ENCODE measurements around the gene FOXD4. TPM values are rescaled to one million over a fixed set of nuclear protein-coding genes. Genes with fewer than 3 reads are reported as not detected.
"Not testable (repeated sequence)": the region's sequence is repeated elsewhere in the genome, so short reads cannot be mapped to it uniquely, and the experiment has no call there.

The FOXD4 gene
- total and polyA plus RNA-seq, 2 donors (not counting 3 experiments of a cell fraction or from before 2014, with no cell fraction given), result 0.07 to 0.35 TPM

DNA sequence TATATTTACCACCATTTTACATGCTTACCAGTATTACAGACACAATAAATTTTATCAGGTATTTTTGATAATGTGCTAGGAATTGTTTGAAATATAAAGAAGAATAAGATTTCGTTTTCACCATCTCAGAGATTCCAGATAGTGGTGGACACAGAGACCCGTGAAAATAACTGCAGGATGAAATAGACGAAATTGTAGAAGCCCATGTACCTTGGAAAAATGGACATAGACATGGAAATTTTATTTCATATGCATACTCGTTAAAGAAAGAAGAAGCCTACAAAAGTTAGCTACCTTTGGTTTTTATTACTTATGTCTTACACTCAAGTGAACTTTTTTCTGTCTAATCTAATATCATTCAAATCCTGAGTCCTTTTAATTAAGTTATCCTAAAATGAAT lies 7.5 kb downstream of the FOXD4 start:
- H3K27ac ChIP-seq (ENCODE audit: insufficient read depth, low read depth, low read length); H3K9ac ChIP-seq (replicated peaks; ENCODE audit: extremely low read depth, insufficient read depth, low read length); H3K4me1 ChIP-seq (ENCODE audit: control insufficient read depth, extremely low read depth, insufficient read depth, low read length); H3K79me2 ChIP-seq (ENCODE audit: control insufficient read depth, insufficient read depth, low read length); dilution Hi-C loops (cut with MboI; ENCODE audit: extremely low pct_ligation_motif_present, low sequenced_read_pairs); DNase-seq (ENCODE audit: low read depth, low spot score); H3K4me3 ChIP-seq (replicated peaks in 1 of 3; ENCODE audit: insufficient read depth in 1 of 3, low read depth in 1 of 3, low read length in 3 of 3); intact Hi-C loops (cut with micrococcal nuclease); H3K36me3 ChIP-seq (ENCODE audit: control insufficient read depth in 2 of 2, extremely low read depth in 1 of 2, insufficient read depth in 2 of 2, low read length in 2 of 2); H2AFZ ChIP-seq (ENCODE audit: low read depth, low read length); CTCF ChIA-PET; POLR2A ChIA-PET; BruUV-seq (replicated peaks); H3K4me2 ChIP-seq (ENCODE audit: insufficient read depth, low read length); H3K9me3 ChIP-seq (replicated peaks; ENCODE audit: control insufficient read depth, insufficient read depth, low read length); H3K9me1 ChIP-seq (replicated peaks; ENCODE audit: control insufficient read depth, extremely low read depth, insufficient read depth, low read length); FAIRE-seq; H4K20me1 ChIP-seq (replicated peaks; ENCODE audit: control insufficient read depth, extremely low read depth, insufficient read depth, low read length): not testable (repeated sequence)
- H3K27me3 ChIP-seq (ENCODE audit: control insufficient read depth in 2 of 2, insufficient read depth in 2 of 2, low read length in 2 of 2), result peaks cover 33 to 36% of the 10 kb centered on the region in 2 experiments

DNA sequence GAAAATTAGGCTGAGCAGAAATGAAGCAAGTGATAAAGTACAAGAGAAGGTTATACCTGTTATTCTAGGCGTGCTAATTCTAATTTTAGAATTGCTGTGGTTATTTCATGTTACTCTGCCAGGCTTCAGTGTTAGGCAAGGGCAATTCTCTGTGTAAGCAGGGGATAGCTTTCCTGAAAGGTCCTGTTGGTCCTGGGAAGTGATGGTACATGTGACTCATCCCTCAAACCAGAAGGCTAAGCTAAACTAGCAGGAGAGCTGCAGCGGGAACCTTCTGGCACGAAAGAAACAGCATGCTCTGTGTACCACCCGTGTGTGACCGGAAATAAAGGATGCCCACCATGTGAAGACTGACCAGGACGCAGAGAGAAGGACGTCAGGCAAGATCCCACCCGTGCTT lies 8.7 kb downstream of the FOXD4 start:
- H3K9me3 ChIP-seq (replicated peaks; ENCODE audit: control insufficient read depth, insufficient read depth, low read length); FAIRE-seq; H3K4me3 ChIP-seq (replicated peaks in 1 of 3; ENCODE audit: insufficient read depth in 1 of 3, low read depth in 1 of 3, low read length in 3 of 3); POLR2A ChIA-PET; H3K9me1 ChIP-seq (replicated peaks; ENCODE audit: control insufficient read depth, extremely low read depth, insufficient read depth, low read length); CTCF ChIA-PET; H3K4me2 ChIP-seq (ENCODE audit: insufficient read depth, low read length); BruUV-seq (replicated peaks); H3K36me3 ChIP-seq (ENCODE audit: control insufficient read depth in 2 of 2, extremely low read depth in 1 of 2, insufficient read depth in 2 of 2, low read length in 2 of 2); H3K27ac ChIP-seq (ENCODE audit: insufficient read depth, low read depth, low read length); H4K20me1 ChIP-seq (replicated peaks; ENCODE audit: control insufficient read depth, extremely low read depth, insufficient read depth, low read length); H3K79me2 ChIP-seq (ENCODE audit: control insufficient read depth, insufficient read depth, low read length); DNase-seq (ENCODE audit: low read depth, low spot score); H2AFZ ChIP-seq (ENCODE audit: low read depth, low read length); dilution Hi-C loops (cut with MboI; ENCODE audit: extremely low pct_ligation_motif_present, low sequenced_read_pairs); H3K9ac ChIP-seq (replicated peaks; ENCODE audit: extremely low read depth, insufficient read depth, low read length); H3K4me1 ChIP-seq (ENCODE audit: control insufficient read depth, extremely low read depth, insufficient read depth, low read length); intact Hi-C loops (cut with micrococcal nuclease): not testable (repeated sequence)
- H3K27me3 ChIP-seq (ENCODE audit: control insufficient read depth in 2 of 2, insufficient read depth in 2 of 2, low read length in 2 of 2), result peaks cover 26 to 30% of the 10 kb centered on the region in 2 experiments

DNA sequence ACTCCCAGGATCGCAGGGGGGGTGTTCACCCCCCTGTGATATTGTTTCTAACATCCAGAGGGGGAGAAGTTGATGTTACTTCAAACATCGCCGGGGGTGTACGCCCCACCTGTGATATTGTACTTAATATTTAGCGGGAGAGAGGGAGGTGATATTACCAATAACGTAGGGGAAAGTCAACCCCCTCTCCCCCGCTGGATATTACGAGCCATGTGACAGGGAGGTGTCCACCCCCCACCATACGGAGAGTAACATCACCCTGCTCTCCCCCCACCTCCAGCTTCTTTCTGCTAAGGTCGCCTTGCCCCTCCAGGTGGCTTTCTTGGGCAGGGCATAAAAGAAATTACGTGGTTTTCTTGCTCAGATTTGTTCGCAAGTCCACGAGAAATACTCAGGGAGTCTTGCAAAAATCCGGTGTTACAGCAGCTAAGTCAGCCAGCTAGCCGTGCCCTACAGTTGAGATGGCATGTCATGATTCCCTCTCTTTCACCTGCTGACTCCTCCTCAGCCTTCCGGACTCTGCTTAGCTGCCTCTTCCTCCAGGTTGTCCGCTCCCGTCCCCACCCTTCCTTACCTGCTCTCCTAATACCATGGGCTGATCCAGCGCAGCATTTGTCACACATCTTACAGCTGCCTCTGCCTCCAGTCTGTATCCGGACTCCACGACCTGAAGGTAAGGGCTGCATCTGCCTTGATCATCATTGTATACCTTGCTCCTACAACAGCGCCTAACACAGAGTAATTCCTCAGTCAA lies 9.3 kb downstream of the FOXD4 start:
- H4K20me1 ChIP-seq (replicated peaks; ENCODE audit: control insufficient read depth, extremely low read depth, insufficient read depth, low read length); H2AFZ ChIP-seq (ENCODE audit: low read depth, low read length); H3K9me3 ChIP-seq (replicated peaks; ENCODE audit: control insufficient read depth, insufficient read depth, low read length); H3K36me3 ChIP-seq (ENCODE audit: control insufficient read depth in 2 of 2, extremely low read depth in 1 of 2, insufficient read depth in 2 of 2, low read length in 2 of 2); H3K9ac ChIP-seq (replicated peaks; ENCODE audit: extremely low read depth, insufficient read depth, low read length); intact Hi-C loops (cut with micrococcal nuclease); CTCF ChIA-PET; H3K4me2 ChIP-seq (ENCODE audit: insufficient read depth, low read length); POLR2A ChIA-PET; H3K4me3 ChIP-seq (replicated peaks in 1 of 3; ENCODE audit: insufficient read depth in 1 of 3, low read depth in 1 of 3, low read length in 3 of 3); H3K9me1 ChIP-seq (replicated peaks; ENCODE audit: control insufficient read depth, extremely low read depth, insufficient read depth, low read length); dilution Hi-C loops (cut with MboI; ENCODE audit: extremely low pct_ligation_motif_present, low sequenced_read_pairs); H3K79me2 ChIP-seq (ENCODE audit: control insufficient read depth, insufficient read depth, low read length); BruUV-seq (replicated peaks); DNase-seq (ENCODE audit: low read depth, low spot score); H3K27ac ChIP-seq (ENCODE audit: insufficient read depth, low read depth, low read length); FAIRE-seq; H3K4me1 ChIP-seq (ENCODE audit: control insufficient read depth, extremely low read depth, insufficient read depth, low read length): not testable (repeated sequence)
- H3K27me3 ChIP-seq (ENCODE audit: control insufficient read depth in 2 of 2, insufficient read depth in 2 of 2, low read length in 2 of 2), result peaks cover 21 to 24% of the 10 kb centered on the region in 2 experiments

DNA sequence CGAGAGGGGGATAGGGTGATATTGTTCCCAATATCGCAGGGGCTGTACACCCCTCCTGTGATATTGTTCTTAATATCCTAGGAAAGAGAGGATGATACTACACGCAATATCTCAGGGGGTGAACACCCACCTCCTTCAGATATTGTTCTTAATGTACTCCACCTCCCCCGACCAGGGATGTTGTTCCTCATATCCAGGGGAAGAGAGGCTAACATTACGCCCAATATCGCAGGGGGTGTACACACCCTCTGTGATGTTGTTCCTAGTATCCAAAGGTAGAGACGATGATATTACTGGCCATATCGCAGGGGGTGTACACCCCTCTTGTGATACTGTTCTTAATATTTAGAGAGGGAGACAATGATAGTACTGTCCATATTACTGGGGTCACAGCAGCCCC lies 12.2 kb downstream of the FOXD4 start:
- FAIRE-seq; CTCF ChIA-PET; H3K4me3 ChIP-seq (replicated peaks in 1 of 3; ENCODE audit: insufficient read depth in 1 of 3, low read depth in 1 of 3, low read length in 3 of 3); H3K79me2 ChIP-seq (ENCODE audit: control insufficient read depth, insufficient read depth, low read length); H3K4me1 ChIP-seq (ENCODE audit: control insufficient read depth, extremely low read depth, insufficient read depth, low read length); H3K4me2 ChIP-seq (ENCODE audit: insufficient read depth, low read length); H4K20me1 ChIP-seq (replicated peaks; ENCODE audit: control insufficient read depth, extremely low read depth, insufficient read depth, low read length); H3K9me1 ChIP-seq (replicated peaks; ENCODE audit: control insufficient read depth, extremely low read depth, insufficient read depth, low read length); H3K9me3 ChIP-seq (replicated peaks; ENCODE audit: control insufficient read depth, insufficient read depth, low read length); BruUV-seq (replicated peaks); intact Hi-C loops (cut with micrococcal nuclease); H3K9ac ChIP-seq (replicated peaks; ENCODE audit: extremely low read depth, insufficient read depth, low read length); POLR2A ChIA-PET; DNase-seq (ENCODE audit: low read depth, low spot score); H3K27ac ChIP-seq (ENCODE audit: insufficient read depth, low read depth, low read length); H3K36me3 ChIP-seq (ENCODE audit: control insufficient read depth in 2 of 2, extremely low read depth in 1 of 2, insufficient read depth in 2 of 2, low read length in 2 of 2); H2AFZ ChIP-seq (ENCODE audit: low read depth, low read length); dilution Hi-C loops (cut with MboI; ENCODE audit: extremely low pct_ligation_motif_present, low sequenced_read_pairs): not testable (repeated sequence)
- peaks cover 11 to 13% of the 10 kb centered on the region in 2 experiments for H3K27me3 ChIP-seq (ENCODE audit: control insufficient read depth in 2 of 2, insufficient read depth in 2 of 2, low read length in 2 of 2)

All from endothelial cell of umbilical vein (primary cell).